Measurements from ENCODE around the gene ZMYM2. TPM values are rescaled to one million over a fixed set of nuclear protein-coding genes. Genes with fewer than 3 reads are reported as not detected.
"Not testable (repeated sequence)": the region's sequence is repeated elsewhere in the genome, so short reads cannot be mapped to it uniquely, and the experiment has no call there.

Gene ZMYM2
- total RNA-seq, 1 experiment from 2014 or later, result 35.3 TPM

DNA sequence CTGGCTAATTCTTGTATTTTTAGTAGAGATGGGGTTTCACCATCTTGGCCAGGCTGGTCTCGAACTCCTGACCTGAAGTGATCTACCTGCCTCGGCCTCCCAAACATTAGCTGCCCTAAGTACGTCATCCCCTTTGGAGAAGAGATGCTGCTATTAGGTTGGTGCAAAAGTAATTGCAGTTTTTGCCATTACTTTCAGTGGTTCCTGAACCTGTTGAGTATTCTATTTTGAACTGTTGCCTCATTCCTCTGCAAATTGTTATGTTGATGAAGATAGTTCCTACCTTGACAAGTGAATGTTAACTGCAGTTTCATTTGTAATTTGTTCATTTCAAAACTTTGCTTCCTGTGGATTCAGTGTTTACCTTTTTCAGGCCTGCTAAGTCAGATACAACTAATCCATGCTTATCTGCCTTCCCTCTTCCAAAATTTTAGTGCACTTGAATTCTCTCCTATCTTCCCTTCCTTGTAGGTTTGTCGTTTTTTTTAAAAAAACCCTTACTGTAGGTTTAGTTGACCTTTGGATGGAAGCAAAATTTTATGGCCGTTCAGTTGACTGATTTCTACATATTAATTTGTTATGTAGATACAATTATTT lies 24.0 kb downstream of the ZMYM2 start:
- no peak for DNase-seq (ENCODE audit: low spot score)

- peak; percentile 52 for DNase-seq (ENCODE audit: low spot score)
Measured at GRCh38 chr13:19984430-19985218, 26.1 kb downstream of the ZMYM2 start.

DNA sequence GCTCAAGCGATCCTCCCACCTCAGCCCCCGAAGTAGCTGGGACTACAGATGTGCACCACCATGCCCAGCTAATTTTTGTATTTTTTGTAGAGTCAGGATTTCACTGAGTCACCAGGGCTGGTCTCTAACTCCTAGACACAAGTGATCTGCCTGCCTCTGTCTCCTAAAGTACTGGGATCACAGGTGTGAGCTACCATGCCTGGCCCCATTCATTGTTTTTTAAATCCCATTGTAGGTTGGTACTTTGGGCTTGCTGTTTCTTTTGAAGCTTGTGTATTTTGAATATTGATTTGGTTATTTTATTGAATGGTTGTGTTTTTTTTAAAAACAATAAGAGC lies 26.7 kb downstream of the ZMYM2 start:
- no peak for DNase-seq (ENCODE audit: low spot score)

- DNase-seq (ENCODE audit: low spot score), result no peak
Measured at GRCh38 chr13:19991531-19991930, 33.0 kb downstream of the ZMYM2 start.

DNA sequence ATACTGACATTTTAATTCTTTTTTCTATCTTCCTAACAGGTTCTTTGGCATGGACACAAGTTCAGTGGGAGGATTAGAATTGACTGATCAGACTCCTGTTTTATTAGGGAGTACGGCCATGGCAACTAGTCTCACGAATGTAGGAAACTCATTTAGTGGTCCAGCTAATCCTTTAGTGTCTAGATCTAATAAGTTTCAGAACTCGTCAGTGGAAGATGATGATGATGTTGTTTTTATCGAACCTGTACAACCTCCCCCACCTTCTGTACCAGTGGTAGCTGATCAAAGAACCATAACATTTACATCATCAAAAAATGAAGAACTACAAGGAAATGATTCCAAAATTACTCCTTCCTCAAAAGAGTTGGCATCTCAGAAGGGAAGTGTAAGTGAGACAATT lies 34.5 kb downstream of the ZMYM2 start:
- DNase-seq (ENCODE audit: low spot score), result no peak

DNA sequence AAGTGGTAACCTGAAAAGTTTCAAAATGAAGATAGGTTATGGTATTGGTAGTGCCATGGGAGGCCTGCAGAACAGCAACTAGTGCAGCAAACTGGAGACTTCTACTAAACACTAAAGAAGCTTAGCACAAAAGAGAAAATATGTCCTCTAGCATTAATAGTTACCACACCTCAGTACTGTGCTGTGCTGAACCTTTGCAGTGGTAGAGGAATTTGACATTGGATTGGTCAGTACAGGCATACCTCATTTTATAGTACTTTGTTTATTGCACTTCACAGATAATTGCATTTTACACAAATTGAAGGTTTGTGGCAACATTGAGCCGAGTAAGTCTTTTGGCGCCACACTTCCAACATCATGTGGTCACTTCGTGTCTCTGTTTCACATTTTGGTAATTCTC lies 40.4 kb downstream of the ZMYM2 start:
- DNase-seq (ENCODE audit: low spot score), result no peak

- no peak for DNase-seq (ENCODE audit: low spot score)
Measured at GRCh38 chr13:20000062-20000552, 41.6 kb downstream of the ZMYM2 start.

GRCh38 chr13:20001366-20002190 lies 43.1 kb downstream of the ZMYM2 start:
- no peak for DNase-seq (ENCODE audit: low spot score)

DNA sequence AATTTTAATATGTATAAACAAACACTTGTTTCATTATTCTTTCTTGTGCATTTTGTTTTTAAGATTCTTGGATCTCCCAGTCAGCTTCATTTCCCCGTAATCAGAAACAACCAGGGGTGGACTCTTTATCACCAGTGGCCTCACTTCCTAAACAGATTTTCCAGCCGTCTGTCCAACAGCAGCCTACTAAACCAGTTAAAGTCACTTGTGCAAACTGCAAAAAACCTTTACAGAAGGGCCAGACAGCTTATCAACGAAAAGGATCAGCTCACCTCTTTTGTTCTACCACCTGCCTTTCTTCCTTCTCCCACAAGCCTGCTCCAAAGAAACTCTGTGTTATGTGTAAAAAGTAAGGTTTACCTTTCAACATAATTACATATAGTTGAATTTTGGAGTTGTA lies 44.3 kb downstream of the ZMYM2 start:
- no peak for DNase-seq (ENCODE audit: low spot score)

DNA sequence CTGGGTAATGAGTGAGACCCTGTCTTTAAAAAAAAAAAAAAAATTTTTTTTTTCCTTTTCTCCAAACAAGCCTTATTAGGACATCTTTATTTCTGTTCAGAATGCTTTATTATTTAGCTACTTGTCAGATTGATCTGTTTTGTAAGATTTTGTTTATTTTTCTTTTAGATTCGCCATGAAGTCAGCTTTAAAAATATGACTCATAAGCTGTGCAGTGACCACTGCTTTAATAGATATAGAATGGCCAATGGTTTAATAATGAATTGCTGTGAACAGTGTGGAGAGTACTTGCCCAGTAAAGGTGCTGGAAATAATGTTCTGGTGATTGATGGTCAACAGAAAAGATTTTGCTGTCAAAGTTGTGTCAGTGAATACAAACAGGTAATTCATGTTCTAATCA lies 47.7 kb downstream of the ZMYM2 start:
- no peak for DNase-seq (ENCODE audit: low spot score)

GRCh38 chr13:20015763-20016162 lies 57.2 kb downstream of the ZMYM2 start:
- no peak for DNase-seq (ENCODE audit: low spot score)

GRCh38 chr13:20016649-20017364 lies 58.3 kb downstream of the ZMYM2 start:
- DNase-seq (ENCODE audit: low spot score), result no peak

GRCh38 chr13:20017365-20017711 lies 58.8 kb downstream of the ZMYM2 start:
- DNase-seq (ENCODE audit: low spot score), result no peak

DNA sequence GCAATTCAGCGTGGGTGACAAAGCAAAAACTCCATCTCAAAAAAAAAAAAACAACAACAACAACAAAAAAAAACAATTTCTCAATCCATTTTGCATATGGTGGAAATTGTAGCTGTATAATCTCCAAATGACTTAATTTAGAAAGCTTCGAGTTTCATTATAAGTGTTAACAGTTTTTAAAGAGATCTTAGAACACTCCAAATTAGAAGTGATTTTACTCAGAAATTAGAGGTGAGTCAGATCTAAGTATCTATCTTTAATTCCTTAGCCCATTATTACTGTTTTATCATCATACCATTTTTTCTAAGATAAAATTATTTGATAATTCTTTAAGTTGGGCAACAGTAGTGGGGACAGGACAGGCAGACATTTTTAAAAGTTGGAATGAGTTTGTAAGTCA lies 60.5 kb downstream of the ZMYM2 start:
- no peak for DNase-seq (ENCODE audit: low spot score)

- no peak for DNase-seq (ENCODE audit: low spot score)
Measured at GRCh38 chr13:20024702-20025101, 66.2 kb downstream of the ZMYM2 start.

- DNase-seq (ENCODE audit: low spot score), result no peak
Measured at GRCh38 chr13:20028953-20029352, 70.4 kb downstream of the ZMYM2 start.

GRCh38 chr13:20033486-20033885 lies 75.0 kb downstream of the ZMYM2 start:
- no peak for DNase-seq (ENCODE audit: low spot score)

DNA sequence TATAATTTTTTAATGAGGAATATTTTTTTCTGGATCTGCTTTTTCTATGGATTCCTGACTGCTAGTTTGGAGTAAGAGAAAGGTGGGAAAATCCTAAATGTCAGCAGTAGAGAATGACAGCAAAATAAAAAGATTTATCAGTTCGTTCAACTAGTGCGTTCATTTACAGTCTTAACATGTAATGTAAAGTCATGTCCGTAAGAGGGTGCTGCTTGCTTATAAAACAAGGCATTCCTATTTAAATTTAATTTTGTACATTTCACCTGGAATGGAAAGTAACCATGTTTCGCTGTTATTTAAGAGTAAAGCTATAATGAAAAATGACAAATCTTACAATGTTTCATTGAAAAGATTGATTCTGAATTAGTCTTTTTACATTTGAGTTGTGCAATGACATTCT lies 76.6 kb downstream of the ZMYM2 start:
- DNase-seq (ENCODE audit: low spot score), result no peak

- DNase-seq (ENCODE audit: low spot score), result no peak
Measured at GRCh38 chr13:20037908-20038307, 79.4 kb downstream of the ZMYM2 start.

GRCh38 chr13:20042603-20043002 lies 84.1 kb downstream of the ZMYM2 start:
- not testable (repeated sequence) for DNase-seq (ENCODE audit: low spot score)

DNA sequence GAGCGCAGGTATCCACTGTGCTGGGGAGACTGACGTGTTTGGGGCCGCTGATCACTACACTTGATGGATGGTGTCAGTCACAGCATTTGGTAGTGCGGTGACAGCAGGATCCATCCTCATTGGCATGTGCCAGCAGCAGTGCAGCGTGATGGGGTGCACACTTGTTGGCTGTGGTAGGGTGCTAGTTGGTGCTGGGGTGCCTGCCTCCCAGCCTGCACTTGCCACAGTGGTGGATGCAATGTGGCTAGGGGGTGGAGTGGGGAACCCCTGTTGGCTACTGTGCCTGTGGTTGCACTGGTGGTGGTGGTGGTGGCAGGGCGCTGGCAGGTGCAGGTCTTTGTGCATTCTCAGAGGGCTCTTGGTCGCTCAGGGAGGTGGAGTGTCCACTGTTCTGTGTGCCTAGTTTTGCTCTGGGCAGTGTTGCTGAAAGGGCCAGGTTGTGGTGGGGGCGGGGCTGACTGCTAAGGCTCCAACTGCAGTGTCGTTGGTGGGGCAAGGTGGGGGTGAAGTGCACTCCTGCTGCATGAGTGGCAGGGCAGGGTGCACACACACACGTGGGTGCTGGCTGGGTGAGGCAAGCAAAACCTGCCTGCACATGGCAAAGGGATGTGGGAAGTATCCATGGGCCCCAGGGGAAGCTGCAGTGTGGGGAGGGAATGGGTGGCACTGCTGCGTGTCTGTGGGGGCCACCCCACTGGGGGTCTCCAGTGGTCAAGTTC lies 84.8 kb downstream of the ZMYM2 start:
- no peak for DNase-seq (ENCODE audit: low spot score)

Measured in HT-29 (cell line).